ENCODE measurements around the gene BRAT1. TPM values are rescaled to one million over a fixed set of nuclear protein-coding genes. Genes with fewer than 3 reads are reported as not detected.
A peak's percentile ranks its signal among the peaks of the same experiment; 100 is the strongest.

BRAT1 gene
- total and polyA plus RNA-seq, 5 donors from 2014 or later, result 21.4 to 36.6 (median 31.3) TPM

- Histone ChIP-seq H3K27ac (ENCODE audit: insufficient read depth, low read length, poor library complexity, severe bottlenecking) (no peak overlapping the region), H3K4me1 (ENCODE audit: control insufficient read depth, insufficient read depth, low read length, poor library complexity, severe bottlenecking) (no peaks in the 10 kb centered on the region), H3K4me3 (ENCODE audit: low read depth, low read length) (no peak overlapping the region), H3K36me3 (ENCODE audit: control insufficient read depth, insufficient read depth, low read length) (no peaks in the 10 kb centered on the region), H3K9me3 (ENCODE audit: control insufficient read depth in 2 of 2, low read length in 2 of 2) (no peaks in the 10 kb centered on the region), H3K27me3 (ENCODE audit: control insufficient read depth, insufficient read depth, low read length) (no peaks in the 10 kb centered on the region)
- no peaks in the 10 kb centered on the region for H3K4me1 Mint-ChIP-seq
- no peaks in the 10 kb centered on the region for H3K27me3 Mint-ChIP-seq
- no peak overlapping the region for H3K4me3 Mint-ChIP-seq
- DNase-seq (no peak), ATAC-seq (ENCODE audit: low read depth in 2 of 2) (no peak)
- H3K9me3 Mint-ChIP-seq, result no peaks in the 10 kb centered on the region
- H3K27ac Mint-ChIP-seq, result peak overlapping the region in 1 of 3 donors; percentile 15
- peaks cover 13% of the 10 kb centered on the region for H3K36me3 Mint-ChIP-seq
Measured at GRCh38 chr7:2598154-2598823, 43.0 kb upstream of the BRAT1 start.

GRCh38 chr7:2597273-2597640 is 41.9 kb upstream of the BRAT1 start:
- Histone ChIP-seq H3K9me3 (ENCODE audit: control insufficient read depth in 2 of 2, low read length in 2 of 2) (no peaks in the 10 kb centered on the region), H3K27ac (ENCODE audit: insufficient read depth, low read length, poor library complexity, severe bottlenecking) (no peak overlapping the region), H3K27me3 (ENCODE audit: control insufficient read depth, insufficient read depth, low read length) (no peaks in the 10 kb centered on the region), H3K4me3 (ENCODE audit: low read depth, low read length) (no peak overlapping the region), H3K4me1 (ENCODE audit: control insufficient read depth, insufficient read depth, low read length, poor library complexity, severe bottlenecking) (no peaks in the 10 kb centered on the region), H3K36me3 (ENCODE audit: control insufficient read depth, insufficient read depth, low read length) (no peaks in the 10 kb centered on the region)
- ATAC-seq (ENCODE audit: low read depth in 2 of 2) (no peak), DNase-seq (no peak)
- no peak overlapping the region for H3K4me3 Mint-ChIP-seq
- peaks cover 14% of the 10 kb centered on the region for H3K36me3 Mint-ChIP-seq
- no peaks in the 10 kb centered on the region for H3K4me1 Mint-ChIP-seq
- H3K27ac Mint-ChIP-seq, result no peak overlapping the region
- H3K27me3 Mint-ChIP-seq, result no peaks in the 10 kb centered on the region
- no peaks in the 10 kb centered on the region for H3K9me3 Mint-ChIP-seq

GRCh38 chr7:2596464-2597272 is 41.3 kb upstream of the BRAT1 start:
- Mint-ChIP-seq H3K9me3 (no peaks in the 10 kb centered on the region), H3K4me3 (no peak overlapping the region), H3K4me1 (no peaks in the 10 kb centered on the region), H3K27ac (no peak overlapping the region), H3K36me3 (peaks cover 15% of the 10 kb centered on the region), H3K27me3 (no peaks in the 10 kb centered on the region)
- Histone ChIP-seq H3K4me1 (ENCODE audit: control insufficient read depth, insufficient read depth, low read length, poor library complexity, severe bottlenecking) (no peaks in the 10 kb centered on the region), H3K27ac (ENCODE audit: insufficient read depth, low read length, poor library complexity, severe bottlenecking) (no peak overlapping the region), H3K27me3 (ENCODE audit: control insufficient read depth, insufficient read depth, low read length) (no peaks in the 10 kb centered on the region), H3K9me3 (ENCODE audit: control insufficient read depth in 2 of 2, low read length in 2 of 2) (no peaks in the 10 kb centered on the region), H3K4me3 (ENCODE audit: low read depth, low read length) (no peak overlapping the region), H3K36me3 (ENCODE audit: control insufficient read depth, insufficient read depth, low read length) (no peaks in the 10 kb centered on the region)
- DNase-seq (no peak), ATAC-seq (ENCODE audit: low read depth in 2 of 2) (no peak)

DNA sequence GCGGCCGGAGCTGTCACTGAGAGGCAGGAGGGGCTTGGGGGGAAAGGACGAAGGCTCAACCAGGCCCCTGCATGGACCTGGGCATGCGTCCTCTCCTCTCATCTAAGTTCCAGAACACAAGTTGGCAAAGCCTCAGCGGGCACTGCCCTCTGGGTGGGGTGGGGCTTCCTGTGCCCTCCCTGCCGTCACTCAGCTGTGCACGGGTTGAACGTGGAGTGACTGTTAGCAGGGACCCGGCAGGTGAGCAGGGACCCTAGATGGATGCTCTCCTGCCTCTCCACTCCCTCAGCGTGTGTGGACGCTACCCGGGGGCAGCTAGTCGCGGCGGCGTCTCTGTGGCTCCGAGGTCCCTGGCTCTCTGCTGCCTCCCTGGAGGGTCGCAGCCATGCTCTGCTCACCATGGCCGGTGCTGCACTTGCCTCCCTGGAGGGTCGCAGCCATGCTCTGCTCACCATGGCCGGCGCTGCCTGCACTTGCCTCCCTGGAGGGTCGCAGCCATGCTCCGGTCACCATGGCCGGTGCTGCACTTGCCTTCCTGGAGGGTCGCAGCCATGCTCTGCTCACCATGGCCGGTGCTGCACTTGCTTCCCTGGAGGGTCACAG is 40.0 kb upstream of the BRAT1 start:
- no peaks in the 10 kb centered on the region for H3K27me3 Mint-ChIP-seq
- DNase-seq (no peak), ATAC-seq (ENCODE audit: low read depth in 2 of 2) (no peak)
- H3K4me3 ChIP-seq (ENCODE audit: low read depth, low read length), result no peak overlapping the region
- H3K36me3 ChIP-seq (ENCODE audit: control insufficient read depth, insufficient read depth, low read length), result no peaks in the 10 kb centered on the region
- H3K4me3 Mint-ChIP-seq, result no peak overlapping the region
- H3K9me3 Mint-ChIP-seq, result no peaks in the 10 kb centered on the region
- no peaks in the 10 kb centered on the region for H3K27me3 ChIP-seq (ENCODE audit: control insufficient read depth, insufficient read depth, low read length)
- H3K9me3 ChIP-seq (ENCODE audit: control insufficient read depth in 2 of 2, low read length in 2 of 2), result no peaks in the 10 kb centered on the region
- peak overlapping the region in 1 of 3 donors; percentile 81 for H3K27ac Mint-ChIP-seq
- H3K36me3 Mint-ChIP-seq, result peaks cover 15% of the 10 kb centered on the region
- H3K4me1 ChIP-seq (ENCODE audit: control insufficient read depth, insufficient read depth, low read length, poor library complexity, severe bottlenecking), result no peaks in the 10 kb centered on the region
- no peaks in the 10 kb centered on the region for H3K4me1 Mint-ChIP-seq
- no peak overlapping the region for H3K27ac ChIP-seq (ENCODE audit: insufficient read depth, low read length, poor library complexity, severe bottlenecking)

- no peak overlapping the region for H3K27ac ChIP-seq (ENCODE audit: insufficient read depth, low read length, poor library complexity, severe bottlenecking)
- no peaks in the 10 kb centered on the region for H3K4me1 Mint-ChIP-seq
- no peak overlapping the region for H3K4me3 ChIP-seq (ENCODE audit: low read depth, low read length)
- DNase-seq, result no peak
- H3K27me3 Mint-ChIP-seq, result no peaks in the 10 kb centered on the region
- no peaks in the 10 kb centered on the region for H3K27me3 ChIP-seq (ENCODE audit: control insufficient read depth, insufficient read depth, low read length)
- no peaks in the 10 kb centered on the region for H3K9me3 Mint-ChIP-seq
- H3K4me1 ChIP-seq (ENCODE audit: control insufficient read depth, insufficient read depth, low read length, poor library complexity, severe bottlenecking), result no peaks in the 10 kb centered on the region
- no peaks in the 10 kb centered on the region for H3K9me3 ChIP-seq (ENCODE audit: control insufficient read depth in 2 of 2, low read length in 2 of 2)
- ATAC-seq (ENCODE audit: low read depth in 2 of 2), result no peak
- H3K4me3 Mint-ChIP-seq, result no peak overlapping the region
- no peaks in the 10 kb centered on the region for H3K36me3 ChIP-seq (ENCODE audit: control insufficient read depth, insufficient read depth, low read length)
- peaks cover 17% of the 10 kb centered on the region for H3K36me3 Mint-ChIP-seq
- H3K27ac Mint-ChIP-seq, result peak overlapping the region in 2 of 3 donors; percentile 51 to 81
Measured at GRCh38 chr7:2594599-2594998, 39.3 kb upstream of the BRAT1 start.

DNA sequence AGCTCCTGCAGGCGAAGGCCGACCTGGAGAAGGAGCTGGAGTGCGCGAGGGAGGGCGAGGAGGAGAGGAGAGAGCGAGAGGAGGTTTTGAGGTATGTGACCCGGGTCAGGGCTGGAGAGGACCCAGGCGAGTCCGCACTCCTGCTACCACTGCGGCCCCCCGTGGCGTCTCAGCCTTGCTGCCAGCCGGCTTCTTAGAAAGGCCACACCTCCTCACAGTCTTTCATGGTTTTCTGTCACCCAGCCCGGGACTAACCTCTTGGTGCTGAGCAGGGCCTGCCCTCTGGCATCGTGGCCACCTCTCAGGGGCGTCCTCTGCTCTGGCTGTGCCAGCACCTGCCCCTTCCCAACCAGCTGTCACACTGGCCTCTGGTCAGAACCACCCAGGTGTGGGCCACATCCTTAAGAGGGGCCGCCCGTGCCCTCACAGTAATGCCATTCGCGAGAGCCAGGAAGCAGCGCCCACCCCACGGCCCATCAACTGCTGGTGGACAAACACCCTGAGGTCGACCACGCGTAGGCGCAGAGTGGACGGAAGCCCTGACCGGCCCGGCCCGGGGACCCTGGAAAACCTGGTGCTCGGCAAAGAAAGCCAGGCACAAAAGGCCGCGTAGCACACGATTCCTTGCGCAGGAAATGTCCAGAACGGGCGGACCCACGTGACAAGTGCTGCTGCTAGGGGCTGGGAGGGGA is 37.9 kb upstream of the BRAT1 start:
- Mint-ChIP-seq H3K36me3 (peaks cover 17% of the 10 kb centered on the region), H3K9me3 (no peaks in the 10 kb centered on the region), H3K4me1 (no peaks in the 10 kb centered on the region), H3K27ac (no peak overlapping the region), H3K4me3 (no peak overlapping the region), H3K27me3 (no peaks in the 10 kb centered on the region)
- DNase-seq, result no peak
- Histone ChIP-seq H3K4me3 (ENCODE audit: low read depth, low read length) (no peak overlapping the region), H3K27me3 (ENCODE audit: control insufficient read depth, insufficient read depth, low read length) (no peaks in the 10 kb centered on the region), H3K4me1 (ENCODE audit: control insufficient read depth, insufficient read depth, low read length, poor library complexity, severe bottlenecking) (no peaks in the 10 kb centered on the region), H3K9me3 (ENCODE audit: control insufficient read depth in 2 of 2, low read length in 2 of 2) (no peaks in the 10 kb centered on the region), H3K36me3 (ENCODE audit: control insufficient read depth, insufficient read depth, low read length) (no peaks in the 10 kb centered on the region), H3K27ac (ENCODE audit: insufficient read depth, low read length, poor library complexity, severe bottlenecking) (no peak overlapping the region)
- no peak for ATAC-seq (ENCODE audit: low read depth in 2 of 2)

- H3K36me3 ChIP-seq (ENCODE audit: control insufficient read depth, insufficient read depth, low read length), result no peaks in the 10 kb centered on the region
- H3K27ac Mint-ChIP-seq, result no peak overlapping the region
Measured at GRCh38 chr7:2592375-2592865, 37.1 kb upstream of the BRAT1 start.

More at GRCh38 chr7:2592375-2592865, 37.1 kb upstream of the BRAT1 start:
- Histone ChIP-seq H3K4me1 (ENCODE audit: control insufficient read depth, insufficient read depth, low read length, poor library complexity, severe bottlenecking) (no peaks in the 10 kb centered on the region), H3K27ac (ENCODE audit: insufficient read depth, low read length, poor library complexity, severe bottlenecking) (no peak overlapping the region), H3K4me3 (ENCODE audit: low read depth, low read length) (no peak overlapping the region), H3K27me3 (ENCODE audit: control insufficient read depth, insufficient read depth, low read length) (no peaks in the 10 kb centered on the region), H3K9me3 (ENCODE audit: control insufficient read depth in 2 of 2, low read length in 2 of 2) (no peaks in the 10 kb centered on the region)
- Mint-ChIP-seq H3K36me3 (peaks cover 17% of the 10 kb centered on the region), H3K4me3 (no peak overlapping the region), H3K9me3 (no peaks in the 10 kb centered on the region), H3K4me1 (no peaks in the 10 kb centered on the region), H3K27me3 (no peaks in the 10 kb centered on the region)
- ATAC-seq (ENCODE audit: low read depth in 2 of 2) (no peak), DNase-seq (no peak)
